ENCODE data around the gene NPVF. TPM values are rescaled to one million over a fixed set of nuclear protein-coding genes. Genes with fewer than 3 reads are reported as not detected.

Gene NPVF
- total and polyA plus RNA-seq, 2 of the 4 experiments (the other 2 are of a cell fraction), result not detected

DNA sequence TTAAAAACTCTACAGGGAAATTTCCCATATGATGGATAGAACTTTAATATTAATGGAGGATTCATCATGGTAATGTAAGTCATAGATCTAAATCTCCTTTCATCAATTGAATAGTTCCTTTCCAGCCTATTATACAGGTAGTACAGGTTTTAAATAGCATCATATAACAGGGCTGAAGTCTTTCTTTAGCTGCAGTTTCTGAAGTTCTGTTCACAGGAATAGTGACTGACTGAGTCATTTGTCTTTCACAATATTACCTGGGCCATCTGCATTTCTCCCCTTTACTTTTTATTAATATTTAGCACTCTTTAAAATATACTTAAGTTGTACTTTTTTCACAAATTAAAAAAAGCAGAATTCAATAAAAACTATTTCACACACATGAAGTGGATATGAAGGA lies 12.6 kb upstream of the NPVF start:
- Histone ChIP-seq H2AFZ (replicated peaks; ENCODE audit: low read length, poor library complexity) (no peak overlapping the region), H3K56ac (ENCODE audit: extremely low read depth, insufficient read depth, low read length) (no peak overlapping the region), H2BK5ac (ENCODE audit: low read depth, low read length, poor library complexity, severe bottlenecking) (no peak overlapping the region), H2BK15ac (ENCODE audit: low read depth, low read length) (no peak overlapping the region), H3K27ac (ENCODE audit: insufficient read depth, low read length) (no peak overlapping the region), H3K18ac (ENCODE audit: low read depth, low read length) (no peak overlapping the region), H3K4me2 (ENCODE audit: low read depth, low read length) (no peak overlapping the region), H3K9ac (ENCODE audit: low read depth, low read length) (no peak overlapping the region), H3K14ac (replicated peaks; ENCODE audit: low read depth, low read length) (no peak overlapping the region), H4K20me1 (ENCODE audit: insufficient read depth, low read length) (no peaks in the 10 kb centered on the region), H3K36me3 (ENCODE audit: control insufficient read depth, insufficient read depth, low read length) (no peaks in the 10 kb centered on the region), H2AK9ac (replicated peaks; ENCODE audit: low read depth, low read length, poor library complexity) (no peak overlapping the region), H3K27me3 (ENCODE audit: control insufficient read depth, insufficient read depth, low read length) (no peaks in the 10 kb centered on the region), H3K79me1 (ENCODE audit: low read depth in 1 of 2, low read length in 2 of 2) (no peaks in the 10 kb centered on the region), H4K8ac (ENCODE audit: low read depth in 2 of 2, low read length in 2 of 2) (no peak overlapping the region), H2AK5ac (ENCODE audit: low read depth, low read length) (no peak overlapping the region), H2BK120ac (ENCODE audit: low read depth, low read length) (no peak overlapping the region), H2BK20ac (ENCODE audit: low read depth, low read length) (no peak overlapping the region), H4K91ac (ENCODE audit: insufficient read depth, low read depth, low read length) (no peak overlapping the region), H3K9me3 (ENCODE audit: control insufficient read depth, insufficient read depth, low read length) (no peaks in the 10 kb centered on the region), H3K9me1 (ENCODE audit: insufficient read depth, low read length) (no peaks in the 10 kb centered on the region), H4K5ac (ENCODE audit: low read depth, low read length) (no peak overlapping the region), H3K4me3 (ENCODE audit: insufficient read depth, low read depth, low read length) (no peak overlapping the region), H3K4me1 (ENCODE audit: control insufficient read depth, insufficient read depth, low read length) (no peaks in the 10 kb centered on the region), H3K4ac (ENCODE audit: low read depth, low read length) (no peak overlapping the region), H3K23ac (ENCODE audit: low read depth, low read length) (no peak overlapping the region)
- BruUV-seq (replicated peaks), result no TSS peak
- dilution Hi-C loops (cut with HindIII; ENCODE audit: low sequenced_read_pairs, unreplicated experiment) (no loop called here), intact Hi-C loops (cut with micrococcal nuclease) (no loop called here), in situ Hi-C loops (cut with MboI; ENCODE audit: low sequenced_read_pairs) (no loop called here)
- TF ChIP-seq RAD21 (IDR thresholded peaks at IDR 0.05; ENCODE audit: low read length) (no peak), CHD1 (IDR thresholded peaks at IDR 0.05; ENCODE audit: low read depth, low read length) (no peak), SMC3 (IDR thresholded peaks at IDR 0.05; ENCODE audit: low read depth, low read length) (no peak), POLR2A (IDR thresholded peaks at IDR 0.05; ENCODE audit: low read depth, low read length) (no peak), RCOR1 (IDR thresholded peaks at IDR 0.05; ENCODE audit: insufficient replicate concordance, low read length) (no peak), BHLHE40 (IDR thresholded peaks at IDR 0.05; ENCODE audit: low read depth, low read length) (no peak), CEBPB (IDR thresholded peaks at IDR 0.05; ENCODE audit: low read depth, low read length) (no peak), MAFK (IDR thresholded peaks at IDR 0.05; ENCODE audit: low read depth, low read length) (no peak), FOS (IDR thresholded peaks at IDR 0.05; ENCODE audit: low read depth, low read length) (no peak), RFX5 (IDR thresholded peaks at IDR 0.05; ENCODE audit: low read depth, low read length) (no peak), MXI1 (IDR thresholded peaks at IDR 0.05; ENCODE audit: borderline replicate concordance, low read depth, low read length) (no peak), MAZ (IDR thresholded peaks at IDR 0.05; ENCODE audit: borderline replicate concordance, low read depth, low read length) (no peak), NFE2L2 (IDR thresholded peaks at IDR 0.05; ENCODE audit: low read depth, low read length) (no peak)
- TF ChIP-seq, protein P1, sequence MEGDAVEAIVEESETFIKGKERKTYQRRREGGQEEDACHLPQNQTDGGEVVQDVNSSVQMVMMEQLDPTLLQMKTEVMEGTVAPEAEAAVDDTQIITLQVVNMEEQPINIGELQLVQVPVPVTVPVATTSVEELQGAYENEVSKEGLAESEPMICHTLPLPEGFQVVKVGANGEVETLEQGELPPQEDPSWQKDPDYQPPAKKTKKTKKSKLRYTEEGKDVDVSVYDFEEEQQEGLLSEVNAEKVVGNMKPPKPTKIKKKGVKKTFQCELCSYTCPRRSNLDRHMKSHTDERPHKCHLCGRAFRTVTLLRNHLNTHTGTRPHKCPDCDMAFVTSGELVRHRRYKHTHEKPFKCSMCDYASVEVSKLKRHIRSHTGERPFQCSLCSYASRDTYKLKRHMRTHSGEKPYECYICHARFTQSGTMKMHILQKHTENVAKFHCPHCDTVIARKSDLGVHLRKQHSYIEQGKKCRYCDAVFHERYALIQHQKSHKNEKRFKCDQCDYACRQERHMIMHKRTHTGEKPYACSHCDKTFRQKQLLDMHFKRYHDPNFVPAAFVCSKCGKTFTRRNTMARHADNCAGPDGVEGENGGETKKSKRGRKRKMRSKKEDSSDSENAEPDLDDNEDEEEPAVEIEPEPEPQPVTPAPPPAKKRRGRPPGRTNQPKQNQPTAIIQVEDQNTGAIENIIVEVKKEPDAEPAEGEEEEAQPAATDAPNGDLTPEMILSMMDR (conservative IDR thresholded peaks at IDR 0.05; ENCODE audit: low read depth, low read length), result no peak
- TF ChIP-seq, protein P2, sequence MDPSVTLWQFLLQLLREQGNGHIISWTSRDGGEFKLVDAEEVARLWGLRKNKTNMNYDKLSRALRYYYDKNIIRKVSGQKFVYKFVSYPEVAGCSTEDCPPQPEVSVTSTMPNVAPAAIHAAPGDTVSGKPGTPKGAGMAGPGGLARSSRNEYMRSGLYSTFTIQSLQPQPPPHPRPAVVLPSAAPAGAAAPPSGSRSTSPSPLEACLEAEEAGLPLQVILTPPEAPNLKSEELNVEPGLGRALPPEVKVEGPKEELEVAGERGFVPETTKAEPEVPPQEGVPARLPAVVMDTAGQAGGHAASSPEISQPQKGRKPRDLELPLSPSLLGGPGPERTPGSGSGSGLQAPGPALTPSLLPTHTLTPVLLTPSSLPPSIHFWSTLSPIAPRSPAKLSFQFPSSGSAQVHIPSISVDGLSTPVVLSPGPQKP (IDR thresholded peaks at IDR 0.05; ENCODE audit: borderline replicate concordance, low read depth, low read length), result no peak
- TF ChIP-seq, protein P3, sequence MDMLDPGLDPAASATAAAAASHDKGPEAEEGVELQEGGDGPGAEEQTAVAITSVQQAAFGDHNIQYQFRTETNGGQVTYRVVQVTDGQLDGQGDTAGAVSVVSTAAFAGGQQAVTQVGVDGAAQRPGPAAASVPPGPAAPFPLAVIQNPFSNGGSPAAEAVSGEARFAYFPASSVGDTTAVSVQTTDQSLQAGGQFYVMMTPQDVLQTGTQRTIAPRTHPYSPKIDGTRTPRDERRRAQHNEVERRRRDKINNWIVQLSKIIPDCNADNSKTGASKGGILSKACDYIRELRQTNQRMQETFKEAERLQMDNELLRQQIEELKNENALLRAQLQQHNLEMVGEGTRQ (IDR thresholded peaks at IDR 0.05; ENCODE audit: low read depth, low read length), result no peak
- POLR2A ChIA-PET (ENCODE audit: unreplicated experiment), result no interaction called here
- ATAC-seq (ENCODE audit: low read depth) (no peak), DNase-seq (no peak)
- CTCF ChIA-PET, result no interaction called here

Measured in IMR-90 (cell line).